ENCODE data around the gene BICRA.
"Not testable (repeated sequence)": the region's sequence is repeated elsewhere in the genome, so short reads cannot be mapped to it uniquely, and the experiment has no call there.

Gene BICRA

GRCh38 chr19:47631681-47632446 lies 22.9 kb downstream of the BICRA start:
- DNase-seq (ENCODE audit: low spot score), result no peak

DNA sequence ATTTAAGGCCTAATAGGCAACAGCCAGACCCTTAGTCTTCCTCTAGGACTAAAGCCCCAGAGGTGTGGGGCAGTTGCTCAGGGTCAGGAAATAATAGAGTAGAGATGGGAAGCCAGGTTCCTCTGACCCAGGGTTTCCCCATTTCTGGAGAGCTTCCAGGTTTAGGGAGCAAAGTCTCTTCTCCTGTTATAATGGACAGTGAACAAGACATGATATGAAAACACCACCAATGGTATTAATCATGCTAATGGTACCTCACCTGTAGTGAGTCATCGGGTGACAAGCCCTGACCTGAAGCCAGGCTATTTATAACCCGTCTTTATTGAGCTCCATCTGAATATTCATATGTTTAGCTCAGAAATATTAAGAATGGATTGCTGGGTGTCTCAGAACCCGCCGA lies 24.6 kb downstream of the BICRA start:
- DNase-seq (ENCODE audit: low spot score), result no peak

DNA sequence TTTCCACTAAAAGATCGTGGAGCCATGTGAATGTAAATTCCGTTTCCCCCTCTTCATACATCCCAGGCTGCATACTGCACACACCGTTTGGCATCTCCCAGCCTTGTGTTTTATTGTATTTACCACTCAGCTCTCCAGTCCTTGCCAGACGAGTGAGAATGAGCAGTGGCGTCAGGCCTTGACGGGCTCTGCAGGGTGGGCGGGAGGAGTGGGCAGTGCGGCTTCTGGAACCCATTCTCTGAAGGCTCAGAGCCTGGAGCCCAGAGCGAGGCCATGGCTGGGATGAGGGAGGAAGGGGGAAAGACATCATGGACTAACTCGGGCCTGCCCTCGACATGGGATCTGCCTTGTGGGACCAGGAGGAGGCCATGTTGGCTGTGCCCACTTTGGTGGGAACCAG lies 25.1 kb downstream of the BICRA start:
- DNase-seq (ENCODE audit: low spot score), result no peak

- not testable (repeated sequence) for DNase-seq (ENCODE audit: low spot score)
Observed at GRCh38 chr19:47635152-47635754, 26.3 kb downstream of the BICRA start.

- DNase-seq (ENCODE audit: low spot score), result no peak
Observed at GRCh38 chr19:47637550-47637949, 28.6 kb downstream of the BICRA start.

DNA sequence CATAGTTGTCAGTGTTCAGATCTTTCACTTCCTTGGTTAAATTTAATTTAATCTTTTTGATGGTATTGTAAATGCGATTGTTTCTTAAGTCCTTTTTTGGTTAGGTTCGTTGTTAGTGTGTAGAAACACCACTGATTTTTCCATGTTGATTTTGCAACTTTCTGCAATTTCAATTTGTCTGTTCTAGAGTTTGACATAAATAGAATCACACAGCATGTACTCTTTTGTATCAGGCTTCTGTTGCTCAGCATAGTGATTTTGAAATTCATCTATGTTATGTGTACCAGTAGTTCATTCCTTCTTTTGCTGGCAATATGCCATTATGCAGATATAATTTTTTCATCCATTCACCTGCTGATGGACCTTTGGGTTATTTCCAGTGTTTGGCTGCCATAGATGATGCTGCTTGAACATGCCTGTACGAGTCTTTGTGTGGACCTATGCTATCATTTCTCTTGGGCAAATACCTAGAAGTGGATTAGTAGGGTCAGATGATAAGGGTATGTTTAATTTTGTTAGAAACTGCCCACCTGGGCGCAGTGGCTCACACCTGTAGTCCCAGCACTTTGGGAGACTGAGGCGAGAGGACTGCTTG lies 33.1 kb downstream of the BICRA start:
- DNase-seq (ENCODE audit: low spot score), result no peak

DNA sequence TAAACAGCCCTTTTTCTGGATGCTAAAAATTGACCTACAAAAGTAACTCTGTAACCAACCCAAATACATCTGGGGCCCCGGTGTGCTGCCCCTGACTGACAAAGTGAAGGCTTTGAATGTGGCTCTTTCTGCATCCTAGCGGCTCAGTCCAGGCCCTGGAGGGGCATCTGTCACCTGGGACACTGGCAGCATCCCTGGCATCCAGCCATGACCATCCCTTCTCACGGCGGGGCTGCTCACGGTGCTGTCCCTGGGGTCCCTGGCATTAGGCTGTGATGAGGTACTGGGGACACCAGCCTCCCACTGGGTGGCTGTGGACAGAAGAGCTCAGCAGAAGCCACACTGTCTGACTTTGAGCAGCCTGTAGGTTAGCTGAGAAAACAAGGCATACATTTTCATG lies 34.3 kb downstream of the BICRA start:
- no peak for DNase-seq (ENCODE audit: low spot score)

DNA sequence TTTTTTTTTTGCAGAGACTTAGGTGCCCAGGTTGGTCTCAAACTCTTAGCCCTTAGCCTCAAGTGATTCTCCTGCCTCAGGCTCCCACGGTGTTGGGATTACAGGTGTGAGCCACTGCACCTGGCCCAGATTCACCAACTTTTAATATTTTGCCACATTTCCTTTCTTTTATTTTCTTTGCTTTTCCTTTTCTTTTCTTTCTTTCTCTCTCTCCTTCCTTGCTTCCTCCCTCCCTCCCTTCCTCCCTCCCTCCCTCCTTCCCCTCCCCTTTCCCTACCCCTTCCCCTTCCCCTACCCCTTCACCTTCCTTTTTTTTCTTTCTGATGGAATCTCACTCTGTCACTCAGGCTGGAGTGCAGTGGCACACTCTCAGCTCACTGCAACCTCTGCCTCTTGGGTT lies 35.3 kb downstream of the BICRA start:
- no peak for DNase-seq (ENCODE audit: low spot score)

DNA sequence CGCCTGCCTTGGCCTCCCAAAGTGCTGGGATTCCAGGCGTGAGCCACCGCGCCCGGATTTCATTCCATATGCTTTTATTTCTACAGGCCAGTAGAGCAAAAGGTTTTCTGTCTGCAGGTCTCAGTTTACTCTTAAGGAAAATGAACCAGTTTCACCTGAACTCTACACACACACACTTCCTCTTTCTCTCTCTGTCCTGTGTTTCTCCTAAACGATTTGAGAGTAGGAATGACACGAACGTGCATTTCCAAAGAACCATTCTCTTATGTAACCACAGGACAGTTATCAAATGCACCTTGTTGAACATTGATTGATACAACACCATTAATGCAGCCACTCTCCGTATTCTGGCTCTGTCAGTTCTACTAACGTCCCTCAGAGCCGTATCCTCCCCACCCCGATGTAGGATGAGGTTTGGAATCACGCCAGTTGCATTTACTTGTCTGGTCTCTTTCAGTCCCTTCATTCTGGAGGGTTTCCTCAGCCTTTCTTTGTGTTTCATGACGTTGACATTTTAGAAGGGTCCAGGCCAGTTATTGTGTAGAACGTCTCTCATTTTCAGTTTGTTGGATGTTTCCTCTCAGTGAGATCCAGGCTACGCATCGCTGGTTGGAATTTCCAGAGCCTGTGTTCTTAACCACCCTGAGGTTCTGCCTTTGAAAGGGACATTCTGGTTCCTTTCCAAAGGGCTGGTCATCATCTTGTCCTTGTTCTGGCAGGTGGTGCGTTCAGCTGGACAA lies 36.0 kb downstream of the BICRA start:
- no peak for DNase-seq (ENCODE audit: low spot score)

GRCh38 chr19:47646924-47647323 lies 38.0 kb downstream of the BICRA start:
- DNase-seq (ENCODE audit: low spot score), result no peak

DNA sequence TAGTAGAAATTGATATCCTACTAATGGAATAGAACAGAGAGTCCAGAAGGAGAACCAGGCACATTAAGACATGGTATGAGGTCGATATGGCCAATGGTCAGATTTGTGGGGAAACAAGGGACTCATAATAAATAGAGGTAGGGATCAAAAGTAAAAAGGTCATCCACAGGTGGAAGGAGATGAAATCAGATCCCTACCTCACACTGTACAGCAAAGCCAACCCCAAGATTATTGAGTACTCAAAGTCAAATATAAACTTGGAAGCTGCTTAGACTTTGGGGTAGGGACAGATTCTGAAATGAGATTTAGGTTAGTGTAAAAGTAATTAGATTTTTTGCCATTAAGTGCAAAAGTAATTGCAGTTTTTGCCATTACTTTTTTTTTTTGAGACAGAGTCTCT lies 40.7 kb downstream of the BICRA start:
- DNase-seq (ENCODE audit: low spot score), result no peak

DNA sequence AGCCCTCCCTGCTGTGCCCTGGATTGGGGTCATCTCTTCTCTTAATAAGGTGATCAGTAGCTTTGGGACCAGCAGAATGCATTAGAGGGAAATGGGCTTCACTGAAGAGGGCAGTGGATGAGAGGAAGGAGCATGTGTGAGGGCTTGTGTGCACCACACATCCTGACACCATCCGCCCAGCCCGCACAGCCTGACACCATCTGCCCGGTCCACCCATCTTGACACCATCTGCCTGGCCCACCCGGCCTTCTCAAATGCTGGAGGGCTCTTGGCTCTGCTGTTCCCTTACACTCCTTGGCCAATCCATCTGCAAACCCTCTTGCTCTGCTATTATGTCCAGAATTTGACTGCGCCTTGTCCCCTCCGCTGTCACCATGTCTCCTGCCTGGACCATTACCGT lies 41.8 kb downstream of the BICRA start:
- DNase-seq (ENCODE audit: low spot score), result no peak

- DNase-seq (ENCODE audit: low spot score), result no peak
Observed at GRCh38 chr19:47651132-47651531, 42.2 kb downstream of the BICRA start.

- DNase-seq (ENCODE audit: low spot score), result no peak
Observed at GRCh38 chr19:47651691-47652090, 42.8 kb downstream of the BICRA start.

DNA sequence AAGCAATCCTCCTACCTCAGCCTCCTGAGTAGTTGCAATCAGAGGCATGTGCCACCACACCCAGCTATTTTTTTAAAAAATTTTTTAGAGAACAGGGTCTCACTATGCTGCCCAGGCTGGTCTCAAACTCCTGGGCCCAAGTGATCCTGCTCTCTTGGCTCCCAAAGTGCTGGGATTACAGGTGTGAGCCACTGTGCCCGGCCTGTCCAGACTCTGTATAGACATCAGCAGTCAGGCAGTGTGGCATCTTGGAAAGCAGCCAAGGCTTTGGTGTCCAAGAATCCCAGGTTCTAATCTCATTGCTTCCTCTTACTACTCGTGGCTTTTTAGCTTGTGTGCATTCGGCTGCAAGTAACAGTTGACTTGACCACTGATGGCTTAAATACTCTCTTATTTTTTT lies 43.4 kb downstream of the BICRA start:
- DNase-seq (ENCODE audit: low spot score), result no peak

DNA sequence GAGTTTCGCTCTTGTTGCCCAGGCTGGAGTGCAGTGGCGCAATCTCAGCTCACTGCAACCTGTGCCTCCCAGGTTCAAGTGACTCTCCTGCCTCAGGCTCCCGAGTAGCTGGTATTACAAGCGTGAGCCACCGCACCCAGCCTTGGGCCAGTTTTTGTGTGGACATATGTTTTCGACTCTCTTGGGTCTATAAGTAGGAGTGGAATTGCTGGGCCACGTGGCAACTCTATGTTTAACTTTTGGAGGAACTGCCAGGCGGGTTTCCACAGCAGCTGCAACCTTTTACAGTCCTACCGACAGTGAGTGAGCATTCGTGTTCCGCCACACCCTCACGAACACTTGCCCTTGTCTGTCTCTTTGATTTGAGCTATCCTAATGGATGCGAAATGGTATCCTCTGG lies 44.9 kb downstream of the BICRA start:
- DNase-seq (ENCODE audit: low spot score), result no peak

DNA sequence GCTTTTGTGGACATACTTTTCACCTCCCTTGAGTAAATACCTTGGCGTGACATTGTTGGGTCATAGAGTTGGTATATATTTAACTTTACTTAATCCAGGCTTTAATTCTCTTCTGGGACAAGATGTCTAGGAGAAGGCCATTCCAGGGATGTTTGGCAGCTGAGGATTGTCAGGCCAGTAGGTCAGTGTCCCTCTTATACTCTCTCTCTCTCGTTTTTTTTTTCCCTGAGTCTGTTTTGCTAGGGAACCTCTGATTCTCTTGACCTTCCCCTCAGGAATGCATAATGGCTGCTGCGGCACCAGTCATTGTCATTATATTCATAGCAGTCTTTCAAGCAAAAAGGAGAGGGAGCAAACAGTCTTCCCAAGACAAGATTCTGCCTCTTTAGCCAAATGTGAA lies 48.8 kb downstream of the BICRA start:
- DNase-seq (ENCODE audit: low spot score), result no peak

- DNase-seq (ENCODE audit: low spot score), result no peak
Observed at GRCh38 chr19:47658431-47659348, 49.8 kb downstream of the BICRA start.

DNA sequence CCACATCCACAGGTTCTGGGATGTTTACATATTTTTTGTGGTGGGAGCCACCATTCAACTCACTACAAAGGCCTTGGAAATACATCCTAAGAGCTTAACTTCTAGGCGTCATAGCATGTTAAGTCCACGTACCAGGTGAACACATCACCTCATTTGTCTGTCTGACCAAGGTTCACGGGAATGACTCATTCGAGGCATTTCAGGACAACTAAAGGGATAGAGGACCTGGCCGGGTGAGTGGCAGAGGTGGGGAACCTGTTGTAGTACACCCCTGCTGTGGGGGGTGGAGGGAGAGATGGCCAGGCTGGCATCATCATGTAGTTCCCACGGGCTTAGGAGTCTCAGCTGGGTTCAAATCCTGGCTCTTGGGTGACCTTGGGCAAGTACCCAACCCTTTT lies 51.5 kb downstream of the BICRA start:
- DNase-seq (ENCODE audit: low spot score), result no peak

- DNase-seq (ENCODE audit: low spot score), result no peak
Observed at GRCh38 chr19:47661161-47661560, 52.2 kb downstream of the BICRA start.

- DNase-seq (ENCODE audit: low spot score), result no peak
Observed at GRCh38 chr19:47661611-47662010, 52.7 kb downstream of the BICRA start.

DNA sequence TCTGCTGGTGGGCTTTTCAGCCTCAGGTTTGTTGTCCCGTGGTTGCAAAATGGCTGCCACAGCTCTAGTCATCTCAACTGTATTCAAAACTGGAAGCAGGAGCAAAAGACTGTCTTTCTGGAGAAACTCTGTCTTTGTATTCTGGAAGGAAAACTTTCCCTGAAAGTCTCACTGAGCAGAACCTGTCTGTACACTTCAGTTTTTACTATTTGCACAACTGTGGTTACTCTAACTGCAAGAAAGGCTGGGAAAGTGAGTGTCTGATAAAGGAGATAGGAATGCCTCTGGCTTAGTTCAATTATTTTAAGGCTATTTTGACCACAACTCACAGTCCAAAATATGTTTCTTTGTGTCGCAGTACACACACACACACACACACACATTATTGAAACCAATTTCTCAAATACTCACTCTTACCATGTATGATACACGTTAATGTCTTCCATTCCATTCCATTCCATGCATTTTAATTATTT lies 54.5 kb downstream of the BICRA start:
- no peak for DNase-seq (ENCODE audit: low spot score)
